Gastroesophageal sphincter (tissue), 3 donors: ENCODE results near the gene NRARP.

Experiments used
- EP300 ChIP-seq: sonication (generic); formaldehyde crosslinking; IDR thresholded peaks from one replicate; pipeline ENCODE4 v1.6.1; 2017; ENCODE audit warnings: antibody characterized with exemption, mild to moderate bottlenecking
- TF ChIP-seq, protein P1 (sequence below), 4 experiments: fragments of 200-600 bp in 2 of 4; fragments of 450-650 bp in 2 of 4; sonication (generic) in 1 of 4; IDR thresholded peaks; one replicate each; pipeline ENCODE4 v1.5.1; 2017 to 2019; ENCODE audit warnings: antibody characterized with exemption in 4 of 4, mild to moderate bottlenecking in 2 of 4, moderate library complexity in 2 of 4

DNA sequence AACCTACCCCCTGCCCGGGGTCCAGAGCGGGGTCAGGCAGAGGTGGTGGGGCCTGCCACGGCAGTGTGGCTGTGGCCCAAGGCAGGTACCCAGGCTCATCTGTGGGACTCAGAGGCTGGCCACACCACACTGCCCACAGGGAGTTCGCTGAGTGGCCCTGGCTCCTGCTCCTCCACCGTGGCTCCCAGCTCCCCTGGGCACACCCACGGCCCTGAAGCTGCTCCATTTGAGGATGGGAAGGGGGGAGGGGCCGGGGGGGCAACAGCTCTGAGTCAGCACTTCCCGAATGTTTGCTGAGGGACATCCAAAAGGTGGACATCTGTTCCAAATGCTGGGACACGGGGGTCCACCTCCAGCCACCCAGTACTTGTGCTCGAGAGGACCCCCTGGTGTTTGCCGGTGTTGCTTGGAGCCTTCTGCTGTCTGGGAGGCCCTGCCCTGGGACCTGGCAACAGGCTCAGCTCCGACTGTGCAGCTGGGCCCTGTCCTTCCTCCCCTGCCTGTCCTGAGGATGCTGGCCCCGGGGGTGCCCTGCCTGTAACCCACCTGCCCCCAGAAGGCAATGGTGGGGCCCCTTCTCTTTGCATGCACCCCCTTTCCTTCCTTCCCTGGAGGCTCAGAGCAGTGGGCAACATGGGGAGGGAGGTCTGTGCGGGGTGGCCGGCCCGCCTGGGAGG lies 2.5 kb upstream of the NRARP start:
- TF ChIP-seq, protein P1, sequence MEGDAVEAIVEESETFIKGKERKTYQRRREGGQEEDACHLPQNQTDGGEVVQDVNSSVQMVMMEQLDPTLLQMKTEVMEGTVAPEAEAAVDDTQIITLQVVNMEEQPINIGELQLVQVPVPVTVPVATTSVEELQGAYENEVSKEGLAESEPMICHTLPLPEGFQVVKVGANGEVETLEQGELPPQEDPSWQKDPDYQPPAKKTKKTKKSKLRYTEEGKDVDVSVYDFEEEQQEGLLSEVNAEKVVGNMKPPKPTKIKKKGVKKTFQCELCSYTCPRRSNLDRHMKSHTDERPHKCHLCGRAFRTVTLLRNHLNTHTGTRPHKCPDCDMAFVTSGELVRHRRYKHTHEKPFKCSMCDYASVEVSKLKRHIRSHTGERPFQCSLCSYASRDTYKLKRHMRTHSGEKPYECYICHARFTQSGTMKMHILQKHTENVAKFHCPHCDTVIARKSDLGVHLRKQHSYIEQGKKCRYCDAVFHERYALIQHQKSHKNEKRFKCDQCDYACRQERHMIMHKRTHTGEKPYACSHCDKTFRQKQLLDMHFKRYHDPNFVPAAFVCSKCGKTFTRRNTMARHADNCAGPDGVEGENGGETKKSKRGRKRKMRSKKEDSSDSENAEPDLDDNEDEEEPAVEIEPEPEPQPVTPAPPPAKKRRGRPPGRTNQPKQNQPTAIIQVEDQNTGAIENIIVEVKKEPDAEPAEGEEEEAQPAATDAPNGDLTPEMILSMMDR (IDR thresholded peaks at IDR 0.05): no peak
- no peak for TF ChIP-seq EP300
